Natural killer cell (primary cell): ENCODE results near the gene IL1A. TPM values are rescaled to one million over a fixed set of nuclear protein-coding genes. Genes with fewer than 3 reads are reported as not detected.

Experiments used
- ATAC-seq, 3 donors: fragments of 150-1000 bp in 2 of 3; fragments of 200-7000 bp in 1 of 3; cut with Tn5 transposase; 1 replicate in 1 of 3; 2 replicates in 2 of 3; pipeline ENCODE4 v1.10.0; 2021; ENCODE audit warnings: mild to moderate bottlenecking in 2 of 3, moderate library complexity in 2 of 3
- DNase-seq, 2 donors: peaks; one replicate each; pipeline versions ENCODE4 v3.0.0 to v3.0.0-alpha.2; 2013 to 2021; ENCODE audit warnings: mixed read lengths in 1 of 2
- H3K27ac ChIP-seq: one replicate; pipeline ENCODE4 v1.5.1; 2013; ENCODE audit warnings: mild to moderate bottlenecking, low read length
- H3K27me3 ChIP-seq: one replicate; pipeline ENCODE4 v1.6.1; 2013; ENCODE audit warnings: low read length; ENCODE audit not compliant: control insufficient read depth, insufficient read depth
- H3K36me3 ChIP-seq: one replicate; pipeline ENCODE4 v1.6.1; 2013; ENCODE audit warnings: low read length; ENCODE audit not compliant: control insufficient read depth, insufficient read depth
- H3K4me1 ChIP-seq: one replicate; pipeline ENCODE4 v1.6.1; 2013; ENCODE audit warnings: low read length; ENCODE audit not compliant: control insufficient read depth, insufficient read depth
- H3K4me3 ChIP-seq: one replicate; pipeline ENCODE4 v1.5.1; 2013; ENCODE audit warnings: low read length
- H3K9me3 ChIP-seq: one replicate; pipeline ENCODE4 v1.6.1; 2013; ENCODE audit warnings: low read length; ENCODE audit not compliant: control insufficient read depth, insufficient read depth
- H3K27ac Mint-ChIP-seq, 2 donors: one replicate each; pipeline ENCODE4 v1.8.0; 2022; ENCODE audit warnings: mild to moderate bottlenecking in 2 of 2, mixed read lengths in 2 of 2, moderate library complexity in 1 of 2
- H3K27me3 Mint-ChIP-seq, 2 donors: one replicate each; pipeline ENCODE4 v1.8.0; 2022; ENCODE audit warnings: low read depth in 2 of 2, mixed read lengths in 2 of 2
- H3K36me3 Mint-ChIP-seq: one replicate; pipeline ENCODE4 v1.8.0; 2022; ENCODE audit warnings: mixed read lengths
- H3K4me1 Mint-ChIP-seq, 2 donors: one replicate each; pipeline ENCODE4 v1.8.0; 2022; ENCODE audit warnings: mixed read lengths in 2 of 2
- H3K4me3 Mint-ChIP-seq: one replicate; pipeline ENCODE4 v1.8.0; 2022; ENCODE audit warnings: mild to moderate bottlenecking, moderate library complexity, mixed read lengths
- H3K9me3 Mint-ChIP-seq, 2 donors: one replicate each; pipeline ENCODE4 v1.8.0; 2022; ENCODE audit warnings: mixed read lengths in 2 of 2
- WGBS: methylation state at CpG from one replicate; pipeline ENCODE4 v1.1.7; 2013; ENCODE audit warnings: missing lambda C conversion rate; ENCODE audit not compliant: insufficient coverage; 5-methylcytosine and 5-hydroxymethylcytosine counted together
- intact Hi-C: fragments of 100-400 bp; cut with micrococcal nuclease; formaldehyde crosslinking; loops from one replicate; pipeline ENCODE4 v1.14.2; 2022
- total RNA-seq, 4 donors: library from RNA; stranded (reverse); fragments of 120-200 nt in 1 of 4; gene quantifications; one replicate each; pipeline versions ENCODE4 v1.2.3 to v1.2.4, GENCODE V29; 2013 to 2022
- TF ChIP-seq, protein P1 (sequence below): fragments of 200-600 bp; IDR thresholded peaks from one replicate; pipeline ENCODE4 v1.8.0; 2022; ENCODE audit warnings: antibody characterized with exemption

The IL1A gene
- total RNA-seq, 3 donors from 2014 or later (not counting 1 experiment from before 2014, with no cell fraction given): 0.45 to 1.6 TPM; not detected in 1

DNA sequence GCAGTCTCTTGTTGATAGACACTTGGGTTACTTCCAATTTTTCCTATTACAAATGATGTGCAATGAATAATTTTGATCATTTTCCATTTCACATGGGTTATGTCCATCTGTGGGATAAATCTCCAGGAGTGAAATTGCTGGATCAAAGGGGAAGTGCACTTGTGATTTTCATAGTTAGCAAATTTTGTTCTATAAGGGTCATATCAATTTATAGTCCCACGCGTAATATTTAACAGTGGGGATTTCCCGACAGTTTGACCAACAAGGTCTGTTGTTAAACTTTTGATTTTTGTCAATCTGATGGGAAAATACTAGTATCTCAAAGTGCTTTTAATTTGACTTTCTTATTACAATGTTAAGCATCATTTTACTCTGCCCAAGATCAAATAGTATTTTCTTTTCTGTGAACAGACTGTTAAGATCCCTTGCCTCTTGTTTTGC is 44.0 kb upstream of the IL1A start:
- ATAC-seq: no peak

GRCh38 chr2:112827604-112828185 is 43.4 kb upstream of the IL1A start:
- H3K27me3 Mint-ChIP-seq: peaks cover 0 to 3% of the 10 kb centered on the region in 2 donors
- peaks cover 24 to 30% of the 10 kb centered on the region in 2 donors for H3K4me1 Mint-ChIP-seq
- no peak overlapping the region for H3K27ac Mint-ChIP-seq
- TF ChIP-seq, protein P1, sequence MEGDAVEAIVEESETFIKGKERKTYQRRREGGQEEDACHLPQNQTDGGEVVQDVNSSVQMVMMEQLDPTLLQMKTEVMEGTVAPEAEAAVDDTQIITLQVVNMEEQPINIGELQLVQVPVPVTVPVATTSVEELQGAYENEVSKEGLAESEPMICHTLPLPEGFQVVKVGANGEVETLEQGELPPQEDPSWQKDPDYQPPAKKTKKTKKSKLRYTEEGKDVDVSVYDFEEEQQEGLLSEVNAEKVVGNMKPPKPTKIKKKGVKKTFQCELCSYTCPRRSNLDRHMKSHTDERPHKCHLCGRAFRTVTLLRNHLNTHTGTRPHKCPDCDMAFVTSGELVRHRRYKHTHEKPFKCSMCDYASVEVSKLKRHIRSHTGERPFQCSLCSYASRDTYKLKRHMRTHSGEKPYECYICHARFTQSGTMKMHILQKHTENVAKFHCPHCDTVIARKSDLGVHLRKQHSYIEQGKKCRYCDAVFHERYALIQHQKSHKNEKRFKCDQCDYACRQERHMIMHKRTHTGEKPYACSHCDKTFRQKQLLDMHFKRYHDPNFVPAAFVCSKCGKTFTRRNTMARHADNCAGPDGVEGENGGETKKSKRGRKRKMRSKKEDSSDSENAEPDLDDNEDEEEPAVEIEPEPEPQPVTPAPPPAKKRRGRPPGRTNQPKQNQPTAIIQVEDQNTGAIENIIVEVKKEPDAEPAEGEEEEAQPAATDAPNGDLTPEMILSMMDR: no peak
- DNase-seq: no peak
- 88% methylated on average over 6 of the region's 6 CpGs for WGBS
- H3K36me3 Mint-ChIP-seq: no peaks in the 10 kb centered on the region
- no peaks in the 10 kb centered on the region for H3K9me3 ChIP-seq
- no peak for ATAC-seq
- peaks cover 20% of the 10 kb centered on the region for H3K4me1 ChIP-seq
- H3K27ac ChIP-seq: no peak overlapping the region
- no peak overlapping the region for H3K4me3 Mint-ChIP-seq
- no peaks in the 10 kb centered on the region for H3K9me3 Mint-ChIP-seq
- no peaks in the 10 kb centered on the region for H3K27me3 ChIP-seq
- no peaks in the 10 kb centered on the region for H3K36me3 ChIP-seq
- no peak overlapping the region for H3K4me3 ChIP-seq
- intact Hi-C loops: loop anchor here (10.0 kb wide), 1 partner anchor 57 kb away; no protein-coding TSS in a partner anchor

More for the DNA sequence above, 44.0 kb upstream of the IL1A start:
- Mint-ChIP-seq H3K27ac (no peak overlapping the region), H3K4me1 (peaks cover 24 to 30% of the 10 kb centered on the region in 2 donors), H3K9me3 (no peaks in the 10 kb centered on the region), H3K27me3 (peaks cover 0 to 3% of the 10 kb centered on the region in 2 donors), H3K36me3 (no peaks in the 10 kb centered on the region), H3K4me3 (no peak overlapping the region)
- Histone ChIP-seq H3K4me3 (no peak overlapping the region), H3K36me3 (no peaks in the 10 kb centered on the region), H3K9me3 (no peaks in the 10 kb centered on the region), H3K27ac (no peak overlapping the region), H3K4me1 (peaks cover 20% of the 10 kb centered on the region), H3K27me3 (no peaks in the 10 kb centered on the region)
- TF ChIP-seq, protein P1: no peak
- DNase-seq: no peak
- intact Hi-C loops: loop anchor here (10.0 kb wide), 1 partner anchor 57 kb away; no protein-coding TSS in a partner anchor
- 84% methylated on average over 3 of the region's 3 CpGs for WGBS

DNA sequence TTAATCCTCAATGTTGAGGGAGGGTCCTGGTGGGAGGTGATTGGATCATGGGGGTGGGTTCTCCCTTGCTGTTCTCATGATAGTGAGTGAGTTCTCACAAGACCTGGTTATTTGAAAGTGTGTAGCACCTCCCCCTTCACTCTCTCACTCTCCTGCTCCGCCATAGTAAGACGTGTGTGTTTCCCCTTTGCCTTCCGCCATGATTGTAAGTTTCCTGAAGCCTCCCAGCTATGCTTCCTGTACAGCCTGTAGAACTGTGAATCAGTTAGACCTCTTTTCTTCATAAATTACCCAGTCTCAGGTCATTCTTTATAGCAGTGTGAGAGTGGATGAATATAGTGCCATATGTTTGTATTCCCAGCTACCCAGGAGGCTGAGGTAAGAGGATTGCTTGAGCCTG is 42.7 kb upstream of the IL1A start:
- TF ChIP-seq, protein P1: no peak
- Mint-ChIP-seq H3K27ac (no peak overlapping the region), H3K9me3 (no peaks in the 10 kb centered on the region), H3K36me3 (no peaks in the 10 kb centered on the region), H3K4me1 (peaks cover 31 to 37% of the 10 kb centered on the region in 2 donors), H3K4me3 (no peak overlapping the region), H3K27me3 (peaks cover 0 to 3% of the 10 kb centered on the region in 2 donors)
- no peak for DNase-seq
- no peak for ATAC-seq
- 94% methylated on average over 3 of the region's 3 CpGs for WGBS
- H3K36me3 ChIP-seq: no peaks in the 10 kb centered on the region
- peaks cover 22% of the 10 kb centered on the region for H3K4me1 ChIP-seq
- H3K27ac ChIP-seq: no peak overlapping the region
- no peaks in the 10 kb centered on the region for H3K9me3 ChIP-seq
- intact Hi-C loops: loop anchor here (10.0 kb wide), 1 partner anchor 58 kb away; no protein-coding TSS in a partner anchor
- no peaks in the 10 kb centered on the region for H3K27me3 ChIP-seq
- H3K4me3 ChIP-seq: no peak overlapping the region
